HepG2 (cell line): ENCODE measurements around the gene NPHP3. TPM values are rescaled to one million over a fixed set of nuclear protein-coding genes. Genes with fewer than 3 reads are reported as not detected.

ENCODE experiments used
- ATAC-seq: fragments of 200-7000 bp; cut with Tn5 transposase; 3 replicates; pipeline ENCODE4 v1.9.1; 2020; ENCODE audit warnings: mild to moderate bottlenecking, moderate library complexity
- BruUV-seq: library from RNA; stranded (reverse); fragments of 400-500 nt; replicated peaks from 2 replicates; lab custom pipeline; 2021; lab: Mats Ljungman, UMichigan
- CTCF ChIA-PET: fragments of 300-600 bp; formaldehyde crosslinking; extraction: SDS; loops from one replicate; lab custom pipeline; 2021; ENCODE audit warnings: low total read pairs, inconsistent platforms, low intra/inter-chr PET ratio; lab: Yijun Ruan, JAX
- POLR2A ChIA-PET: fragments of 350-600 bp; sonication (Branson Sonifier 250); formaldehyde crosslinking; loops from one replicate; lab custom pipeline; 2020; ENCODE audit warnings: antibody characterized with exemption, inconsistent platforms; lab: Yijun Ruan, JAX
- DNase-seq: peaks from one replicate; pipeline ENCODE4 v3.0.0-alpha.2; 2015; ENCODE audit warnings: low spot score
- FAIRE-seq: peaks from 3 replicates; lab custom pipeline; 2011; peaks lifted over from hg19 to GRCh38; lab: Jason Lieb, UNC
- H2AFZ ChIP-seq: one replicate; pipeline ENCODE4 v1.6.1; 2011; ENCODE audit warnings: low read length, inconsistent platforms
- H3K27ac ChIP-seq: fragments of 300-600 bp; 3 replicates; pipeline ENCODE4 v1.8.0; 2011; ENCODE audit warnings: mixed run types, mild to moderate bottlenecking, mixed read lengths, low read length, inconsistent platforms; ENCODE audit not compliant: insufficient read depth; ENCODE audit errors: extremely low read length
- H3K27me3 ChIP-seq, 2 experiments: fragments of 200-600 bp in 1 of 2; 2 replicates in 1 of 2; 3 replicates in 1 of 2; pipeline versions ENCODE4 v1.6.0 to v1.8.0; 2011; ENCODE audit warnings: low read length in 2 of 2, mild to moderate bottlenecking in 2 of 2, moderate library complexity in 2 of 2, inconsistent platforms in 1 of 2; ENCODE audit not compliant: insufficient read depth in 2 of 2, control insufficient read depth in 1 of 2
- H3K36me3 ChIP-seq, 2 experiments: fragments of 200-600 bp in 1 of 2; replicated peaks in 1 of 2; 2 replicates in 1 of 2; 3 replicates in 1 of 2; pipeline versions ENCODE4 v1.5.1 to v1.8.0; 2011; ENCODE audit warnings: low read length in 2 of 2, inconsistent platforms in 1 of 2; ENCODE audit not compliant: insufficient read depth in 2 of 2, control insufficient read depth in 1 of 2
- H3K4me1 ChIP-seq: 2 replicates; pipeline ENCODE4 v1.5.1; 2012; ENCODE audit warnings: low read length, inconsistent platforms; ENCODE audit not compliant: insufficient read depth
- H3K4me2 ChIP-seq: 2 replicates; pipeline ENCODE4 v1.6.0; 2011; ENCODE audit warnings: low read depth, low read length, inconsistent platforms
- H3K4me3 ChIP-seq, 3 experiments: fragments of 200-600 bp in 1 of 3; sonication (generic), shearing (Covaris generic) in 1 of 3; replicated peaks in 1 of 3; 2 replicates each; pipeline ENCODE4 v1.5.1; 2011 to 2016; ENCODE audit warnings: low read length in 3 of 3, inconsistent platforms in 2 of 3, low read depth in 2 of 3, mild to moderate bottlenecking in 2 of 3, control low read depth in 1 of 3, mixed read lengths in 1 of 3; ENCODE audit not compliant: insufficient read depth in 1 of 3
- H3K79me2 ChIP-seq: one replicate; pipeline ENCODE4 v1.6.1; 2011; ENCODE audit warnings: low read length, inconsistent platforms; ENCODE audit not compliant: insufficient read depth
- H3K9ac ChIP-seq: 2 replicates; pipeline ENCODE4 v1.6.0; 2011; ENCODE audit warnings: mild to moderate bottlenecking, low read depth, low read length, inconsistent platforms; ENCODE audit not compliant: insufficient read depth
- H3K9me3 ChIP-seq: 2 replicates; pipeline ENCODE4 v1.5.1; 2012; ENCODE audit warnings: mild to moderate bottlenecking, low read length
- H4K20me1 ChIP-seq: 2 replicates; pipeline ENCODE4 v1.6.0; 2011; ENCODE audit warnings: inconsistent platforms, mild to moderate bottlenecking, low read length, moderate library complexity; ENCODE audit not compliant: insufficient read depth
- EP300 ChIP-seq, 3 experiments: sonication (generic) in 1 of 3; formaldehyde crosslinking in 1 of 3; IDR thresholded peaks; 2 replicates each; pipeline versions ENCODE4 v1.5.1 to v1.6.1; 2011 to 2020; ENCODE audit warnings: low read depth in 2 of 3, low read length in 2 of 3, borderline replicate concordance in 1 of 3, improper control_type of control experiment in 1 of 3, mild to moderate bottlenecking in 1 of 3, missing genetic modification reagents in 1 of 3, moderate library complexity in 1 of 3
- GATAD2A ChIP-seq: IDR thresholded peaks from 2 replicates; pipeline ENCODE4 v1.6.1; 2016
- HDAC1 ChIP-seq: sonication (generic); formaldehyde crosslinking; IDR thresholded peaks from 2 replicates; pipeline ENCODE4 v1.5.1; 2020; ENCODE audit warnings: mild to moderate bottlenecking, missing genetic modification reagents
- SYNCRIP ChIP-seq: fragments of 200-400 bp; formaldehyde crosslinking; IDR thresholded peaks from 2 replicates; pipeline ENCODE4 v1.6.1; 2018; ENCODE audit warnings: mild to moderate bottlenecking, low read depth, low read length; ENCODE audit not compliant: insufficient read depth
- TCF7 ChIP-seq: sonication (generic); IDR thresholded peaks from 2 replicates; pipeline ENCODE4 v1.6.1; 2016; ENCODE audit warnings: antibody characterized with exemption, low read depth
- ZMAT3 ChIP-seq: sonication (generic); formaldehyde crosslinking; conservative IDR thresholded peaks from 2 replicates; pipeline ENCODE4 v1.7.0; 2021; ENCODE audit warnings: missing genetic modification reagents
- ZNF44 ChIP-seq: sonication (generic); formaldehyde crosslinking; IDR thresholded peaks from 2 replicates; pipeline ENCODE4 v1.5.1; 2020; ENCODE audit warnings: mild to moderate bottlenecking, missing genetic modification reagents
- ZNF512 ChIP-seq: sonication (generic); formaldehyde crosslinking; IDR thresholded peaks from 2 replicates; pipeline ENCODE4 v1.4.0; 2020; ENCODE audit warnings: mild to moderate bottlenecking, missing genetic modification reagents
- ZNF574 ChIP-seq: sonication (generic); formaldehyde crosslinking; IDR thresholded peaks from 2 replicates; pipeline ENCODE4 v1.4.0; 2020; ENCODE audit warnings: missing genetic modification reagents
- ZNF746 ChIP-seq: sonication (generic); formaldehyde crosslinking; IDR thresholded peaks from 2 replicates; pipeline ENCODE4 v1.8.0; 2022; ENCODE audit warnings: mild to moderate bottlenecking, missing genetic modification reagents
- ZNF772 ChIP-seq: sonication (generic); formaldehyde crosslinking; IDR thresholded peaks from 2 replicates; pipeline ENCODE4 v1.5.0; 2020; ENCODE audit warnings: mild to moderate bottlenecking, missing genetic modification reagents
- ZNF777 ChIP-seq: sonication (generic); formaldehyde crosslinking; IDR thresholded peaks from 2 replicates; pipeline ENCODE4 v1.4.0; 2020; ENCODE audit warnings: missing genetic modification reagents
- WGBS: methylation state at CpG from one replicate; pipeline ENCODE4 v1.1.6; 2017; ENCODE audit warnings: low lambda C conversion rate; 5-methylcytosine and 5-hydroxymethylcytosine counted together
- in situ Hi-C: cut with HindIII; loops from 2 replicates; pipeline ENCODE4 v1.10.0; 2017; ENCODE audit warnings: low pct_unique_long_range_greater_than_20kb; ENCODE audit not compliant: extremely low pct_ligation_motif_present
- intact Hi-C: fragments of 100-400 bp; cut with micrococcal nuclease; formaldehyde crosslinking; loops from one replicate; pipeline ENCODE4 v1.10.0; 2022; ENCODE audit not compliant: unreplicated experiment
- polyA plus RNA-seq, 8 experiments: library from polyadenylated mRNA; depleted of rRNA in 3 of 8; stranded (reverse) in 7 of 8; unstranded in 1 of 8; fragments of >200 nt; fragmentation: Illumina TruSeq in 4 of 8; extraction: Trizol in 4 of 8; gene quantifications; 2 replicates each; pipeline versions ENCODE4 v1.2.1 to v1.2.3, GENCODE V29; 2011 to 2016; ENCODE audit warnings: low read depth in 4 of 8, missing spikeins in 1 of 8, mixed read lengths in 1 of 8; ENCODE audit not compliant: insufficient read depth in 1 of 8
- total RNA-seq, 5 experiments: library from RNA; depleted of rRNA; stranded (reverse); fragments of >200 nt; fragmentation: Illumina TruSeq; extraction: Trizol; gene quantifications; 2 replicates each; pipeline ENCODE4 v1.2.3, GENCODE V29; 2016; ENCODE audit warnings: low read depth in 1 of 5

NPHP3 gene
- total and polyA plus RNA-seq, 2 of the 13 experiments (the other 11 are each of a cell fraction or from before 2014, with no cell fraction given), result 11.0 to 20.2 TPM

DNA sequence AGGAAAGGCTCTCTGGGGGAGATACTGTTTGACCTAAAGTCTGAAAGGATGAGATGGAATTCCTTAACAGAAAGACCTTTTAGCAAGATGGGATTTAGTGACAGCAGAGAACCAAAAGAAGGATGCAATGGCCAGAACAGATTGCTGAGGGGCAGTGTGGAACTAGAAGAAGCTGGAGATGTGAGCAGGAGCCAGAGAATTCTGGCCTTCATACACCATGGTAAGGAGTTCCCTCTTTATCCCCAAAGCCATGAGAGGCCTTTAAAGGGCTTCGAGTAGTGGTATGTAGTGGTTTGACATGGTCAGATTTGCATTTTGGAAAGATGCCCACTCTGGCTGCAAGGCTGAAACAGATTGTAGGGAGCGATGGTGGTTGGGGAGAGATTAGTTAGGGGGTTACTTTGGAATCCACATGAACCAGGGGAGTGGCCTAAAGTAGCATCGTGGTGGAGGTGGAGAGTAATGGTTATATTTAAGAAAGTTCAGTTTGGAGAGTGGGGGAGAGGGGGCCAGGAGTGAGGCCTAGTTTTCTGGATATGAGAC, 34.0 kb upstream of the NPHP3 start:
- Histone ChIP-seq H3K4me1 (no peaks in the 10 kb centered on the region), H3K4me3 (no peak overlapping the region), H4K20me1 (no peaks in the 10 kb centered on the region), H3K36me3 (no peaks in the 10 kb centered on the region), H3K27me3 (no peaks in the 10 kb centered on the region), H2AFZ (no peak overlapping the region), H3K9me3 (no peaks in the 10 kb centered on the region), H3K4me2 (no peak overlapping the region), H3K79me2 (no peaks in the 10 kb centered on the region), H3K27ac (no peak overlapping the region), H3K9ac (no peak overlapping the region)
- intact Hi-C loops, result no loop called here
- no peak for TF ChIP-seq ZNF44 (CRISPR knock-in tag)
- TF ChIP-seq EP300 (IDR thresholded peaks at IDR 0.05; ENCODE audit: low read depth in 2 of 2, low read length in 2 of 2), result no peak
- no peak for TF ChIP-seq EP300 (CRISPR knock-in tag; IDR thresholded peaks at IDR 0.05; ENCODE audit: borderline replicate concordance)
- no peak for TF ChIP-seq ZNF512 (CRISPR knock-in tag)
- TF ChIP-seq ZNF746, result no peak
- no peak for TF ChIP-seq HDAC1 (CRISPR knock-in tag)
- TF ChIP-seq ZNF772 (CRISPR knock-in tag), result no peak
- TF ChIP-seq SYNCRIP, result no peak
- TF ChIP-seq ZMAT3 (CRISPR knock-in tag), result no peak
- TF ChIP-seq TCF7, result no peak
- no peak for TF ChIP-seq ZNF777 (CRISPR knock-in tag)
- no peak for TF ChIP-seq ZNF574 (CRISPR knock-in tag)
- TF ChIP-seq GATAD2A (CRISPR knock-in tag), result no peak
- ATAC-seq (no peak), FAIRE-seq (no peak), DNase-seq (no peak)
- POLR2A ChIA-PET, result no interaction called here
- no TSS peak for BruUV-seq
- in situ Hi-C loops, result no loop called here
- CTCF ChIA-PET, result no interaction called here
- WGBS, result 17% methylated on average over 3 of the region's 3 CpGs
